ENCODE results near the gene DPAGT1.
A peak's percentile ranks its signal among the peaks of the same experiment; 100 is the strongest.
"Not testable (repeated sequence)": the region's sequence is repeated elsewhere in the genome, so short reads cannot be mapped to it uniquely, and the experiment has no call there.

The DPAGT1 gene

GRCh38 chr11:119101759-119102423 is at the start of gene DPAGT1:
TSS of gene DPAGT1 (minus strand) at chr11:119101853. CDS start at chr11:119101655, 198 bp downstream.
- peak; percentile 85 for DNase-seq

- no peak for DNase-seq
These were observed 48.2 kb upstream of the DPAGT1 start for GRCh38 chr11:119149786-119150275.

- peak; percentile 51 for DNase-seq
These were observed 47.5 kb upstream of the DPAGT1 start, which contains the start of gene ABCG4 for GRCh38 chr11:119149018-119149785. TSS of gene ABCG4 (plus strand) at chr11:119149052. CDS start at chr11:119149966, 914 bp downstream.

GRCh38 chr11:119148720-119149017 is 47.0 kb upstream of the DPAGT1 start:
- no peak for DNase-seq

- no peak for DNase-seq
These were observed 46.1 kb upstream of the DPAGT1 start for GRCh38 chr11:119147604-119148333.

GRCh38 chr11:119145551-119145950 is 43.9 kb upstream of the DPAGT1 start:
- no peak for DNase-seq

- peak; percentile 20 for DNase-seq
These were observed 43.3 kb upstream of the DPAGT1 start for GRCh38 chr11:119144825-119145486.

- DNase-seq, result not testable (repeated sequence)
These were observed 37.6 kb upstream of the DPAGT1 start for GRCh38 chr11:119139276-119139675.

- DNase-seq, result peak; percentile 17
These were observed 32.8 kb upstream of the DPAGT1 start for GRCh38 chr11:119134389-119134978.

- DNase-seq, result no peak
These were observed 29.0 kb upstream of the DPAGT1 start for GRCh38 chr11:119130662-119131061.

GRCh38 chr11:119126675-119127268 is 25.1 kb upstream of the DPAGT1 start:
- no peak for DNase-seq

GRCh38 chr11:119125821-119126220 is 24.2 kb upstream of the DPAGT1 start:
- no peak for DNase-seq

- DNase-seq, result no peak
These were observed 20.1 kb upstream of the DPAGT1 start for GRCh38 chr11:119121811-119122124.

- peak; percentile 100 for DNase-seq
These were observed 19.6 kb upstream of the DPAGT1 start, which contains the start of gene HINFP for GRCh38 chr11:119121008-119121810. TSS of gene HINFP (plus strand) at chr11:119121580. CDS start at chr11:119126945, 5,365 bp downstream.

- no peak for DNase-seq
These were observed 19.0 kb upstream of the DPAGT1 start for GRCh38 chr11:119120639-119121007.

- DNase-seq, result no peak
These were observed 17.3 kb upstream of the DPAGT1 start for GRCh38 chr11:119118946-119119345.

- no peak for DNase-seq
These were observed 16.6 kb upstream of the DPAGT1 start for GRCh38 chr11:119118227-119118626.

- DNase-seq, result no peak
These were observed 15.5 kb upstream of the DPAGT1 start for GRCh38 chr11:119117004-119117706.

- no peak for DNase-seq
These were observed 14.9 kb upstream of the DPAGT1 start for GRCh38 chr11:119116601-119117000.

- DNase-seq, result no peak
These were observed 14.6 kb upstream of the DPAGT1 start for GRCh38 chr11:119116235-119116594.
